Measurements from ENCODE around the gene BLCAP.

BLCAP gene

DNA sequence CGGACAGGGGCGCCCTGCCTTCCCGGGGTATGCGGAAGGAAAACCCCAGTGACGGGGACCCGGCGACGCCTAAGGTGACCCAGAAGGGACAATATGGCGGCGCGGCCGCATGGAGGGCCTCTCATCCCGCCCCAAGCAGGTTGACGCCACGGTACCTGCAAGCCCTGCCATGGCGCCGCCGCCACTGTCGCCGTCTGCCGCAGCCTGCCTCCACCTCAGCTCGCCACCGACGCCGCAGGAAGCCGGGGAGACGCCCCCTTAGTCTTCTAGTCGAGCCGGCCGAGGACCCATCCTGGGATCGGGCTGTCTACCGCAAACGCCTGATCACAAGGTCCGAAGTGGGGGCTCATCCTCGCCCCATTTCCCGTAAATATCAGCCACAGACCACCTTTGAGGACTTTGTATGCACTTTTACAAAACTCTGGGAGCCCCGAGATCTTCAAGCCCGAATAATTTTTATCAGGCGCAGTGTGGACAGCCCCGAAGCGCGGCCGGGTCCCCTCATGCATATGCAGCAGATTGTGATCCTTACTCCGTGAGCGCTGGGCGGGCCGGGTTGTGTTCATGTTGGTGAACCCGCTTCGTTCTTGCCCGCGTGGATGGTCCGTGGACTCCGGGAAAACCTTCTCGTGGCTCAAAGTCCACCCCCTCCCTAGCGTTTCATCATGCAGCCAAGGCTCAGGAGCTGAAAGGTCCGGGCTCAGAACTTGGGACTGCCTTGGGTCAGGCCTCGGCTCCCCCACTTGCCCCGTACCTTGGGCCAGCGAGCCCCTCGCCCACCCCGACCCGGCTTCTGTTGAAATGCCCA is at the start of gene BLCAP (continued):
- TF ChIP-seq, protein P1, sequence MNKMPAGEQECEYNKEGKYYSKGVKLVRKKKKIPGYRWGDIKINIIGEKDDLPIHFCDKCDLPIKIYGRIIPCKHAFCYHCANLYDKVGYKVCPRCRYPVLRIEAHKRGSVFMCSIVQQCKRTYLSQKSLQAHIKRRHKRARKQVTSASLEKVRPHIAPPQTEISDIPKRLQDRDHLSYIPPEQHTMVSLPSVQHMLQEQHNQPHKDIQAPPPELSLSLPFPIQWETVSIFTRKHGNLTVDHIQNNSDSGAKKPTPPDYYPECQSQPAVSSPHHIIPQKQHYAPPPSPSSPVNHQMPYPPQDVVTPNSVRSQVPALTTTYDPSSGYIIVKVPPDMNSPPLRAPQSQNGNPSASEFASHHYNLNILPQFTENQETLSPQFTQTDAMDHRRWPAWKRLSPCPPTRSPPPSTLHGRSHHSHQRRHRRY (tag by site-specific recombination; IDR thresholded peaks at IDR 0.05), result no peak
- TF ChIP-seq TRIM28 (IDR thresholded peaks at IDR 0.05; ENCODE audit: borderline replicate concordance, low read length) (no peak), ZFP37 (tag by site-specific recombination; IDR thresholded peaks at IDR 0.05) (0 out of 2 replicates have a peak, but pooled peaks have one; percentile 21), KLF8 (tag by site-specific recombination; IDR thresholded peaks at IDR 0.05) (peak; percentile 73), ZNF184 (tag by site-specific recombination; IDR thresholded peaks at IDR 0.05) (0 out of 2 replicates have a peak, but pooled peaks have one; percentile 52), KLF9 (tag by site-specific recombination; IDR thresholded peaks at IDR 0.05; ENCODE audit: low read depth) (peak; percentile 93), MYNN (tag by site-specific recombination; IDR thresholded peaks at IDR 0.05; ENCODE audit: borderline replicate concordance) (no peak), FEZF1 (tag by site-specific recombination; IDR thresholded peaks at IDR 0.05) (no peak), PBX3 (CRISPR knock-in tag; IDR thresholded peaks at IDR 0.05) (peak; percentile 49), ZNF677 (tag by site-specific recombination; IDR thresholded peaks at IDR 0.05) (no peak), OVOL3 (tag by site-specific recombination; IDR thresholded peaks at IDR 0.05) (no peak), ZNF544 (tag by site-specific recombination; IDR thresholded peaks at IDR 0.05) (no peak), YY2 (tag by site-specific recombination; IDR thresholded peaks at IDR 0.05) (peak; percentile 88), ZNF510 (tag by site-specific recombination; IDR thresholded peaks at IDR 0.05; ENCODE audit: insufficient replicate concordance) (no peak), YY1 (tag by site-specific recombination; IDR thresholded peaks at IDR 0.05) (peak; percentile 89), ZNF391 (tag by site-specific recombination; IDR thresholded peaks at IDR 0.05; ENCODE audit: borderline replicate concordance, low read depth) (no peak), ZNF274 (IDR thresholded peaks at IDR 0.05; ENCODE audit: low read length) (no peak), ZNF274 (tag by site-specific recombination; IDR thresholded peaks at IDR 0.05; ENCODE audit: borderline replicate concordance) (no peak), ZNF16 (tag by site-specific recombination; IDR thresholded peaks at IDR 0.05; ENCODE audit: low read depth) (no peak), ATF2 (tag by site-specific recombination; IDR thresholded peaks at IDR 0.05; ENCODE audit: low read depth) (no peak), ZBTB11 (tag by site-specific recombination; conservative IDR thresholded peaks at IDR 0.05; ENCODE audit: low read depth) (0 out of 2 replicates have a peak, but pooled peaks have one; percentile 22), SP2 (tag by site-specific recombination; IDR thresholded peaks at IDR 0.05) (peak; percentile 57), ZNF560 (tag by site-specific recombination; IDR thresholded peaks at IDR 0.05; ENCODE audit: borderline replicate concordance) (no peak), ELK4 (IDR thresholded peaks at IDR 0.05; ENCODE audit: borderline replicate concordance, low read depth, low read length) (no peak), ZBTB26 (tag by site-specific recombination; optimal IDR thresholded peaks at IDR 0.05) (peak; percentile 64), MEIS1 (CRISPR knock-in tag; IDR thresholded peaks at IDR 0.05; ENCODE audit: borderline replicate concordance) (no peak), HOXC10 (CRISPR knock-in tag; IDR thresholded peaks at IDR 0.05) (no peak)
- TF ChIP-seq, protein P2, sequence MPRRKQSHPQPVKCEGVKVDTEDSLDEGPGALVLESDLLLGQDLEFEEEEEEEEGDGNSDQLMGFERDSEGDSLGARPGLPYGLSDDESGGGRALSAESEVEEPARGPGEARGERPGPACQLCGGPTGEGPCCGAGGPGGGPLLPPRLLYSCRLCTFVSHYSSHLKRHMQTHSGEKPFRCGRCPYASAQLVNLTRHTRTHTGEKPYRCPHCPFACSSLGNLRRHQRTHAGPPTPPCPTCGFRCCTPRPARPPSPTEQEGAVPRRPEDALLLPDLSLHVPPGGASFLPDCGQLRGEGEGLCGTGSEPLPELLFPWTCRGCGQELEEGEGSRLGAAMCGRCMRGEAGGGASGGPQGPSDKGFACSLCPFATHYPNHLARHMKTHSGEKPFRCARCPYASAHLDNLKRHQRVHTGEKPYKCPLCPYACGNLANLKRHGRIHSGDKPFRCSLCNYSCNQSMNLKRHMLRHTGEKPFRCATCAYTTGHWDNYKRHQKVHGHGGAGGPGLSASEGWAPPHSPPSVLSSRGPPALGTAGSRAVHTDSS (tag by site-specific recombination; IDR thresholded peaks at IDR 0.05), result 0 out of 2 replicates have a peak, but pooled peaks have one; percentile 5

All from HEK293 (cell line).